Adrenal gland (tissue), 5 donors: ENCODE data around the gene BEND3.

ENCODE experiments used
- CTCF ChIP-seq, 6 experiments: fragments of 450-650 bp in 4 of 6; fragments of 200-600 bp in 2 of 6; sonication (generic) in 1 of 6; IDR thresholded peaks; 1 replicate in 5 of 6; 2 replicates in 1 of 6; pipeline versions ENCODE4 v1.5.1 to v1.8.0; 2016 to 2021; ENCODE audit warnings: antibody characterized with exemption in 6 of 6, mild to moderate bottlenecking in 2 of 6, moderate library complexity in 1 of 6
- POLR2A ChIP-seq, 2 donors: fragments of 450-650 bp; IDR thresholded peaks; one replicate each; pipeline ENCODE4 v1.6.1; 2017; ENCODE audit warnings: antibody characterized with exemption in 2 of 2, mild to moderate bottlenecking in 2 of 2, moderate library complexity in 1 of 2
- donor health status: DM: no; HTN: no; CAD: no.

DNA sequence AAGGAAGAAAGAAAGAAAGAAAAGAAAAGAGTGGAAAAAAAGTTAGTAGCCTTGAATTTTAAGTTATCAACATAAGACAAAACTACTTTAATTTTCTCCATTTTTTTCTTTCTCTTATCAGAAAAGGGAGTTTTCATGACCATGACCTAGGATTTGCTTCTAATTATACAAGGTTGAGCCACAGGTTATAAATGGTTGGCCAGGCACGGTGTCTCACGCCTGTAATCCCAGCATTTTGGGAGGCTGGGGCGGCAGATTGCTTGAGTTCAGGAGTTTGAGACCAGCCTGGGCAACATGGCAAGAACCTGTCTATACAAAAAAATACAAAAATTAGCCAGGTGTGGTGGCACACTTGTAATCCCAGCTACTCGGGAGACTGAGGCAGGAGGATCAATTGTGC is 95.1 kb downstream of the BEND3 start:
- TF ChIP-seq POLR2A (IDR thresholded peaks at IDR 0.05) (no peak), CTCF (IDR thresholded peaks at IDR 0.05) (no peak)
